SK-N-MC (cell line): ENCODE data around the gene EBLN1.

Source experiments
- EZH2 ChIP-seq: fragments of 200-600 bp; sonication (generic); IDR thresholded peaks from one replicate; pipeline ENCODE4 v1.6.1; 2017; ENCODE audit warnings: antibody characterized with exemption
- FOXP2 ChIP-seq: optimal IDR thresholded peaks from 2 replicates; pipeline ENCODE3; 2011; ENCODE audit warnings: mild to moderate bottlenecking, moderate library complexity; ENCODE audit not compliant: insufficient read depth; ENCODE audit errors: extremely low read length, control extremely low read depth
- POLR2AphosphoS5 ChIP-seq: IDR thresholded peaks from 2 replicates; pipeline ENCODE4 v1.6.1; 2012; ENCODE audit warnings: mild to moderate bottlenecking, low read depth, low read length, borderline replicate concordance

GRCh38 chr10:22263106-22263505 lies 45.3 kb upstream of the EBLN1 start:
- TF ChIP-seq POLR2AphosphoS5, result no peak
- no peak for TF ChIP-seq EZH2
- no peak for TF ChIP-seq FOXP2
